ENCODE data around the gene YTHDF1. TPM values are rescaled to one million over a fixed set of nuclear protein-coding genes. Genes with fewer than 3 reads are reported as not detected.

YTHDF1 gene
- total and polyA plus RNA-seq, 2 of the 4 experiments (the other 2 are of a cell fraction), result 10.9 to 22.6 TPM

- POLR2A ChIA-PET (ENCODE audit: unreplicated experiment), result no interaction called here
- Histone ChIP-seq H3K27me3 (ENCODE audit: control insufficient read depth, insufficient read depth, low read length) (peaks cover 28% of the 10 kb centered on the region), H2AK5ac (ENCODE audit: low read depth, low read length) (no peak overlapping the region), H3K27ac (ENCODE audit: insufficient read depth, low read length) (no peak overlapping the region), H3K14ac (replicated peaks; ENCODE audit: low read depth, low read length) (no peak overlapping the region), H2BK20ac (ENCODE audit: low read depth, low read length) (no peak overlapping the region), H2BK120ac (ENCODE audit: low read depth, low read length) (no peak overlapping the region), H3K23ac (ENCODE audit: low read depth, low read length) (no peak overlapping the region), H3K56ac (ENCODE audit: extremely low read depth, insufficient read depth, low read length) (no peak overlapping the region), H3K18ac (ENCODE audit: low read depth, low read length) (no peak overlapping the region), H2BK15ac (ENCODE audit: low read depth, low read length) (no peak overlapping the region), H3K4ac (ENCODE audit: low read depth, low read length) (no peak overlapping the region), H3K4me1 (ENCODE audit: control insufficient read depth, insufficient read depth, low read length) (peaks cover 10% of the 10 kb centered on the region), H2AK9ac (replicated peaks; ENCODE audit: low read depth, low read length, poor library complexity) (no peak overlapping the region), H4K8ac (ENCODE audit: low read depth in 2 of 2, low read length in 2 of 2) (no peak overlapping the region), H3K9ac (ENCODE audit: low read depth, low read length) (no peak overlapping the region), H2AFZ (replicated peaks; ENCODE audit: low read length, poor library complexity) (no peak overlapping the region), H2BK5ac (ENCODE audit: low read depth, low read length, poor library complexity, severe bottlenecking) (no peak overlapping the region), H3K4me3 (ENCODE audit: insufficient read depth, low read depth, low read length) (no peak overlapping the region), H3K36me3 (ENCODE audit: control insufficient read depth, insufficient read depth, low read length) (no peaks in the 10 kb centered on the region), H3K79me1 (ENCODE audit: low read depth in 1 of 2, low read length in 2 of 2) (no peaks in the 10 kb centered on the region), H3K9me1 (ENCODE audit: insufficient read depth, low read length) (no peaks in the 10 kb centered on the region), H4K20me1 (ENCODE audit: insufficient read depth, low read length) (peaks cover 15% of the 10 kb centered on the region; the same call in 1 of the 2 replicates), H4K91ac (ENCODE audit: insufficient read depth, low read depth, low read length) (no peak overlapping the region), H3K9me3 (ENCODE audit: control insufficient read depth, insufficient read depth, low read length) (no peaks in the 10 kb centered on the region), H4K5ac (ENCODE audit: low read depth, low read length) (no peak overlapping the region), H3K4me2 (ENCODE audit: low read depth, low read length) (no peak overlapping the region)
- dilution Hi-C loops (cut with HindIII; ENCODE audit: low sequenced_read_pairs, unreplicated experiment) (no loop called here), intact Hi-C loops (cut with micrococcal nuclease) (loop anchor here (1.0 to 5.0 kb wide), 2 partner anchors 27 to 158 kb away; no protein-coding TSS in a partner anchor), in situ Hi-C loops (cut with MboI; ENCODE audit: low sequenced_read_pairs) (no loop called here)
- CTCF ChIA-PET, result interaction anchor here (0.6 to 2.1 kb wide), 16 partner anchors 8 to 144 kb away, joined by 3 to 13 read pairs (median 4); no protein-coding TSS in a partner anchor
- DNase-seq, result no peak
- TF ChIP-seq CEBPB (IDR thresholded peaks at IDR 0.05; ENCODE audit: low read depth, low read length), result no peak
- no peak for TF ChIP-seq RAD21 (IDR thresholded peaks at IDR 0.05; ENCODE audit: low read length)
- TF ChIP-seq MXI1 (IDR thresholded peaks at IDR 0.05; ENCODE audit: borderline replicate concordance, low read depth, low read length), result no peak
- TF ChIP-seq ELK1 (IDR thresholded peaks at IDR 0.05; ENCODE audit: borderline replicate concordance, low read depth, low read length), result no peak
- TF ChIP-seq USF2 (IDR thresholded peaks at IDR 0.05; ENCODE audit: low read depth, low read length), result no peak
- no peak for TF ChIP-seq FOS (IDR thresholded peaks at IDR 0.05; ENCODE audit: low read depth, low read length)
- TF ChIP-seq MAFK (IDR thresholded peaks at IDR 0.05; ENCODE audit: low read depth, low read length), result no peak
- no peak for TF ChIP-seq POLR2A (IDR thresholded peaks at IDR 0.05; ENCODE audit: low read depth, low read length)
- TF ChIP-seq RCOR1 (IDR thresholded peaks at IDR 0.05; ENCODE audit: insufficient replicate concordance, low read length), result no peak
- no peak for ATAC-seq (ENCODE audit: low read depth)
- no CpG with 5 or more reads among the region's 6 CpGs for WGBS, 2 experiments (ENCODE audit: extremely low coverage in 2 of 2, insufficient read length in 1 of 2)
- BruUV-seq (replicated peaks), result no TSS peak
Measured at GRCh38 chr20:63223826-63224207, 7.9 kb upstream of the YTHDF1 start.
